ENCODE results near the gene KPRP. TPM values are rescaled to one million over a fixed set of nuclear protein-coding genes. Genes with fewer than 3 reads are reported as not detected.

Gene KPRP
- total and polyA plus RNA-seq, 2 of the 13 experiments (the other 11 are each of a cell fraction or from before 2014, with no cell fraction given), result not detected

GRCh38 chr1:152811050-152811449 is 53.2 kb downstream of the KPRP start:
- no peaks in the 10 kb centered on the region for H4K20me1 ChIP-seq (ENCODE audit: insufficient read depth, low read length)
- BruUV-seq (replicated peaks), result no TSS peak
- intact Hi-C loops (cut with micrococcal nuclease; ENCODE audit: unreplicated experiment) (no loop called here), in situ Hi-C loops (cut with HindIII; ENCODE audit: extremely low pct_ligation_motif_present, low pct_unique_long_range_greater_than_20kb) (no loop called here)
- H3K27me3 ChIP-seq (ENCODE audit: control insufficient read depth in 1 of 2, insufficient read depth in 2 of 2, low read length in 2 of 2), result no peaks in the 10 kb centered on the region; a peak in 1 of 5 replicates
- no peaks in the 10 kb centered on the region for H3K9me3 ChIP-seq (ENCODE audit: low read length)
- H3K4me3 ChIP-seq (replicated peaks in 1 of 3; ENCODE audit: insufficient read depth in 1 of 3, low read depth in 2 of 3, low read length in 3 of 3), result no peak overlapping the region
- no peaks in the 10 kb centered on the region for H3K4me1 ChIP-seq (ENCODE audit: insufficient read depth, low read length)
- no peak overlapping the region for H3K9ac ChIP-seq (ENCODE audit: insufficient read depth, low read depth, low read length)
- FAIRE-seq (no peak), DNase-seq (ENCODE audit: low spot score) (no peak), ATAC-seq (no peak)
- CTCF ChIA-PET (ENCODE audit: low intra/inter-chr PET ratio, low total read pairs), result no interaction called here
- no peak for TF ChIP-seq CBX2 (IDR thresholded peaks at IDR 0.05; ENCODE audit: low read depth, low read length)
- TF ChIP-seq CBX2 (CRISPR knock-in tag; IDR thresholded peaks at IDR 0.05; ENCODE audit: low read depth), result no peak
- no peak for TF ChIP-seq FOXA3 (CRISPR knock-in tag; IDR thresholded peaks at IDR 0.05)
- TF ChIP-seq, protein P1, sequence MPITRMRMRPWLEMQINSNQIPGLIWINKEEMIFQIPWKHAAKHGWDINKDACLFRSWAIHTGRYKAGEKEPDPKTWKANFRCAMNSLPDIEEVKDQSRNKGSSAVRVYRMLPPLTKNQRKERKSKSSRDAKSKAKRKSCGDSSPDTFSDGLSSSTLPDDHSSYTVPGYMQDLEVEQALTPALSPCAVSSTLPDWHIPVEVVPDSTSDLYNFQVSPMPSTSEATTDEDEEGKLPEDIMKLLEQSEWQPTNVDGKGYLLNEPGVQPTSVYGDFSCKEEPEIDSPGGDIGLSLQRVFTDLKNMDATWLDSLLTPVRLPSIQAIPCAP (CRISPR knock-in tag; IDR thresholded peaks at IDR 0.05; ENCODE audit: low read depth), result no peak
- TF ChIP-seq RAD51 (IDR thresholded peaks at IDR 0.05; ENCODE audit: borderline replicate concordance), result no peak
- no peak for TF ChIP-seq MED13 (CRISPR knock-in tag; IDR thresholded peaks at IDR 0.05)
- TF ChIP-seq, protein P2, sequence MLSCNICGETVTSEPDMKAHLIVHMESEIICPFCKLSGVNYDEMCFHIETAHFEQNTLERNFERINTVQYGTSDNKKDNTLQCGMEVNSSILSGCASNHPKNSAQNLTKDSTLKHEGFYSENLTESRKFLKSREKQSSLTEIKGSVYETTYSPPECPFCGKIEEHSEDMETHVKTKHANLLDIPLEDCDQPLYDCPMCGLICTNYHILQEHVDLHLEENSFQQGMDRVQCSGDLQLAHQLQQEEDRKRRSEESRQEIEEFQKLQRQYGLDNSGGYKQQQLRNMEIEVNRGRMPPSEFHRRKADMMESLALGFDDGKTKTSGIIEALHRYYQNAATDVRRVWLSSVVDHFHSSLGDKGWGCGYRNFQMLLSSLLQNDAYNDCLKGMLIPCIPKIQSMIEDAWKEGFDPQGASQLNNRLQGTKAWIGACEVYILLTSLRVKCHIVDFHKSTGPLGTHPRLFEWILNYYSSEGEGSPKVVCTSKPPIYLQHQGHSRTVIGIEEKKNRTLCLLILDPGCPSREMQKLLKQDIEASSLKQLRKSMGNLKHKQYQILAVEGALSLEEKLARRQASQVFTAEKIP (CRISPR knock-in tag; IDR thresholded peaks at IDR 0.05; ENCODE audit: borderline replicate concordance), result no peak
- TF ChIP-seq ZNF839 (CRISPR knock-in tag; IDR thresholded peaks at IDR 0.05; ENCODE audit: borderline replicate concordance), result no peak
- TF ChIP-seq ZNF33B (CRISPR knock-in tag; IDR thresholded peaks at IDR 0.05), result no peak
- TF ChIP-seq FOXK2 (IDR thresholded peaks at IDR 0.05), result no peak
- no peak for TF ChIP-seq ATRX (CRISPR knock-in tag; IDR thresholded peaks at IDR 0.05; ENCODE audit: borderline replicate concordance)
- no peak for TF ChIP-seq HNRNPK (IDR thresholded peaks at IDR 0.05; ENCODE audit: low read depth, low read length, poor library complexity, severe bottlenecking)
- no peak for TF ChIP-seq ISX (CRISPR knock-in tag; conservative IDR thresholded peaks at IDR 0.05)
- no peak for TF ChIP-seq ELF1 (CRISPR knock-in tag; IDR thresholded peaks at IDR 0.05)
- TF ChIP-seq RFX5 (IDR thresholded peaks at IDR 0.05; ENCODE audit: low read depth, low read length), result no peak
- no peaks in the 10 kb centered on the region for H3K36me3 ChIP-seq (replicated peaks in 1 of 2; ENCODE audit: control insufficient read depth in 1 of 2, insufficient read depth in 2 of 2, low read length in 2 of 2)
- no peaks in the 10 kb centered on the region for H3K79me2 ChIP-seq (ENCODE audit: insufficient read depth, low read length)
- WGBS (ENCODE audit: low lambda C conversion rate), result no CpG with 5 or more reads among the region's 2 CpGs
- no peak overlapping the region for H3K4me2 ChIP-seq (ENCODE audit: low read depth, low read length)
- no peak overlapping the region for H3K27ac ChIP-seq (ENCODE audit: extremely low read length, insufficient read depth, low read length)
- POLR2A ChIA-PET, result no interaction called here
- H2AFZ ChIP-seq (ENCODE audit: low read length), result no peak overlapping the region

Other genes starting within 250 kb of the KPRP start
- not detected in 2 replicates for gene LCE5A, start 247.2 kb upstream of the KPRP start, total RNA-seq (2016; rRNA removed; fragmentation: Illumina TruSeq; extraction: Trizol)
- gene LCE5A, start 247.2 kb upstream of the KPRP start, polyA plus RNA-seq (2011; rRNA removed), result not detected in 2 replicates
- gene CRCT1, start 243.5 kb upstream of the KPRP start, total RNA-seq (2016; rRNA removed; fragmentation: Illumina TruSeq; extraction: Trizol), result not detected in 2 replicates
- not detected in 2 replicates for gene CRCT1, start 243.5 kb upstream of the KPRP start, polyA plus RNA-seq (2011; rRNA removed)
- gene LCE3E, start 191.2 kb upstream of the KPRP start, total RNA-seq (2016; rRNA removed; fragmentation: Illumina TruSeq; extraction: Trizol), result not detected in 2 replicates
- gene LCE3E, start 191.2 kb upstream of the KPRP start, polyA plus RNA-seq (2011; rRNA removed), result not detected in 2 replicates
- gene LCE3D, start 177.5 kb upstream of the KPRP start, total RNA-seq (2016; rRNA removed; fragmentation: Illumina TruSeq; extraction: Trizol), result not detected in 2 replicates
- gene LCE3D, start 177.5 kb upstream of the KPRP start, polyA plus RNA-seq (2011; rRNA removed), result not detected in 2 replicates
- gene LCE3C, start 157.8 kb upstream of the KPRP start, total RNA-seq (2016; rRNA removed; fragmentation: Illumina TruSeq; extraction: Trizol), result not detected in 2 replicates
- not detected in 2 replicates for gene LCE3C, start 157.8 kb upstream of the KPRP start, polyA plus RNA-seq (2011; rRNA removed)
- gene LCE3B, start 144.2 kb upstream of the KPRP start, total RNA-seq (2016; rRNA removed; fragmentation: Illumina TruSeq; extraction: Trizol), result not detected in 2 replicates
- gene LCE3B, start 144.2 kb upstream of the KPRP start, polyA plus RNA-seq (2011; rRNA removed), result not detected in 2 replicates
- gene LCE3A, start 134.9 kb upstream of the KPRP start, total RNA-seq (2016; rRNA removed; fragmentation: Illumina TruSeq; extraction: Trizol), result not detected in 2 replicates
- not detected in 2 replicates for gene LCE3A, start 134.9 kb upstream of the KPRP start, polyA plus RNA-seq (2011; rRNA removed)
- gene LCE2D, start 94.6 kb upstream of the KPRP start, total RNA-seq (2016; rRNA removed; fragmentation: Illumina TruSeq; extraction: Trizol), result not detected in 2 replicates
- not detected in 2 replicates for gene LCE2D, start 94.6 kb upstream of the KPRP start, polyA plus RNA-seq (2011; rRNA removed)
- not detected in 2 replicates for gene LCE2C, start 82.7 kb upstream of the KPRP start, total RNA-seq (2016; rRNA removed; fragmentation: Illumina TruSeq; extraction: Trizol)
- not detected in 2 replicates for gene LCE2C, start 82.7 kb upstream of the KPRP start, polyA plus RNA-seq (2011; rRNA removed)
- gene LCE2B, start 71.9 kb upstream of the KPRP start, total RNA-seq (2016; rRNA removed; fragmentation: Illumina TruSeq; extraction: Trizol), result not detected in 2 replicates
- not detected in 2 replicates for gene LCE2B, start 71.9 kb upstream of the KPRP start, polyA plus RNA-seq (2011; rRNA removed)
- gene LCE2A, start 59.7 kb upstream of the KPRP start, total RNA-seq (2016; rRNA removed; fragmentation: Illumina TruSeq; extraction: Trizol), result not detected in 2 replicates
- not detected in 2 replicates for gene LCE2A, start 59.7 kb upstream of the KPRP start, polyA plus RNA-seq (2011; rRNA removed)
- gene LCE4A, start 49.9 kb upstream of the KPRP start, total RNA-seq (2016; rRNA removed; fragmentation: Illumina TruSeq; extraction: Trizol), result not detected in 2 replicates
- gene LCE4A, start 49.9 kb upstream of the KPRP start, polyA plus RNA-seq (2011; rRNA removed), result not detected in 2 replicates
- gene LCE1F, start 17.1 kb downstream of the KPRP start, total RNA-seq (2016; rRNA removed; fragmentation: Illumina TruSeq; extraction: Trizol), result not detected in 2 replicates
- not detected in 2 replicates for gene LCE1F, start 17.1 kb downstream of the KPRP start, polyA plus RNA-seq (2011; rRNA removed)
- not detected in 2 replicates for gene LCE1E, start 28.2 kb downstream of the KPRP start, total RNA-seq (2016; rRNA removed; fragmentation: Illumina TruSeq; extraction: Trizol)
- 0.12 TPM in 2 replicates for gene LCE1E, start 28.2 kb downstream of the KPRP start, polyA plus RNA-seq (2011; rRNA removed)
- gene LCE1D, start 38.7 kb downstream of the KPRP start, total RNA-seq (2016; rRNA removed; fragmentation: Illumina TruSeq; extraction: Trizol), result not detected in 2 replicates
- not detected in 2 replicates for gene LCE1D, start 38.7 kb downstream of the KPRP start, polyA plus RNA-seq (2011; rRNA removed)
- not detected in 2 replicates for gene LCE1C, start 48.6 kb downstream of the KPRP start, total RNA-seq (2016; rRNA removed; fragmentation: Illumina TruSeq; extraction: Trizol)
- not detected in 2 replicates for gene LCE1C, start 48.6 kb downstream of the KPRP start, polyA plus RNA-seq (2011; rRNA removed)
- not detected in 2 replicates for gene LCE1B, start 53.9 kb downstream of the KPRP start, total RNA-seq (2016; rRNA removed; fragmentation: Illumina TruSeq; extraction: Trizol)
- not detected in 2 replicates for gene LCE1B, start 53.9 kb downstream of the KPRP start, polyA plus RNA-seq (2011; rRNA removed)
- not detected in 2 replicates for gene LCE1A, start 69.4 kb downstream of the KPRP start, total RNA-seq (2016; rRNA removed; fragmentation: Illumina TruSeq; extraction: Trizol)
- not detected in 2 replicates for gene LCE1A, start 69.4 kb downstream of the KPRP start, polyA plus RNA-seq (2011; rRNA removed)
- not detected in 2 replicates for gene LCE6A, start 84.8 kb downstream of the KPRP start, total RNA-seq (2016; rRNA removed; fragmentation: Illumina TruSeq; extraction: Trizol)
- gene LCE6A, start 84.8 kb downstream of the KPRP start, polyA plus RNA-seq (2011; rRNA removed), result not detected in 2 replicates
- gene LCE7A, start 102.0 kb downstream of the KPRP start, total RNA-seq (2016; rRNA removed; fragmentation: Illumina TruSeq; extraction: Trizol), result not detected in 2 replicates
- not detected in 2 replicates for gene LCE7A, start 102.0 kb downstream of the KPRP start, polyA plus RNA-seq (2011; rRNA removed)
- not detected in 2 replicates for gene SMCP, start 120.3 kb downstream of the KPRP start, total RNA-seq (2016; rRNA removed; fragmentation: Illumina TruSeq; extraction: Trizol)
- not detected in 2 replicates for gene SMCP, start 120.3 kb downstream of the KPRP start, polyA plus RNA-seq (2011; rRNA removed)
- not detected in 2 replicates for gene IVL, start 150.5 kb downstream of the KPRP start, total RNA-seq (2016; rRNA removed; fragmentation: Illumina TruSeq; extraction: Trizol)
- not detected in 2 replicates for gene IVL, start 150.5 kb downstream of the KPRP start, polyA plus RNA-seq (2011; rRNA removed)
- gene SPRR5, start 189.2 kb downstream of the KPRP start, total RNA-seq (2016; rRNA removed; fragmentation: Illumina TruSeq; extraction: Trizol), result not detected in 2 replicates
- not detected in 2 replicates for gene SPRR5, start 189.2 kb downstream of the KPRP start, polyA plus RNA-seq (2011; rRNA removed)
- gene SPRR4, start 212.6 kb downstream of the KPRP start, total RNA-seq (2016; rRNA removed; fragmentation: Illumina TruSeq; extraction: Trizol), result not detected in 2 replicates
- not detected in 2 replicates for gene SPRR4, start 212.6 kb downstream of the KPRP start, polyA plus RNA-seq (2011; rRNA removed)
- gene SPRR1A, start 226.1 kb downstream of the KPRP start, total RNA-seq (2016; rRNA removed; fragmentation: Illumina TruSeq; extraction: Trizol), result not detected in 2 replicates
- not detected in 2 replicates for gene SPRR1A, start 226.1 kb downstream of the KPRP start, polyA plus RNA-seq (2011; rRNA removed)
- gene SPRR3, start 243.7 kb downstream of the KPRP start, total RNA-seq (2016; rRNA removed; fragmentation: Illumina TruSeq; extraction: Trizol), result not detected in 2 replicates
- not detected in 2 replicates for gene SPRR3, start 243.7 kb downstream of the KPRP start, polyA plus RNA-seq (2011; rRNA removed)